HL-60 (cell line): ENCODE data around the gene MLST8.

Source experiments
- GABPA ChIP-seq: IDR thresholded peaks from 2 replicates; pipeline ENCODE4 v1.6.1; 2012; ENCODE audit warnings: low read depth
- TF ChIP-seq, protein P1 (sequence below): IDR thresholded peaks from one replicate; pipeline ENCODE4 v1.5.1; 2011; ENCODE audit warnings: low read length, control low read depth, inconsistent platforms; ENCODE audit not compliant: insufficient read depth

DNA sequence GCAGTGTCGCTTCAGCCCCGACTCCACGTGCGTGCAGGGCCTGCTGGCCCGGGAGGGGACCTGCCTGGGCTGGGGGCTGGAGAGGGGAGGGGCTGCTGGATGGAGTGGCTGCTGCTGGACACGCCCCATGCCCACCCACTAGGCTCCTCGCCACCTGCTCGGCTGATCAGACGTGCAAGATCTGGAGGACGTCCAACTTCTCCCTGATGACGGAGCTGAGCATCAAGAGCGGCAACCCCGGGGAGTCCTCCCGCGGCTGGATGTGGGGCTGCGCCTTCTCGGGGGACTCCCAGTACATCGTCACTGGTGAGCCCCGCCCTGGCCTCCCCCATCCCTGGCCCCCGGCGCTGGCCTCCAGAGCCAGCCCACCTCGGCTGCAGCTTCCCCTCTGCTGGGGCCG lies 3.1 kb downstream of the MLST8 start:
- TF ChIP-seq GABPA: no peak
- TF ChIP-seq, protein P1, sequence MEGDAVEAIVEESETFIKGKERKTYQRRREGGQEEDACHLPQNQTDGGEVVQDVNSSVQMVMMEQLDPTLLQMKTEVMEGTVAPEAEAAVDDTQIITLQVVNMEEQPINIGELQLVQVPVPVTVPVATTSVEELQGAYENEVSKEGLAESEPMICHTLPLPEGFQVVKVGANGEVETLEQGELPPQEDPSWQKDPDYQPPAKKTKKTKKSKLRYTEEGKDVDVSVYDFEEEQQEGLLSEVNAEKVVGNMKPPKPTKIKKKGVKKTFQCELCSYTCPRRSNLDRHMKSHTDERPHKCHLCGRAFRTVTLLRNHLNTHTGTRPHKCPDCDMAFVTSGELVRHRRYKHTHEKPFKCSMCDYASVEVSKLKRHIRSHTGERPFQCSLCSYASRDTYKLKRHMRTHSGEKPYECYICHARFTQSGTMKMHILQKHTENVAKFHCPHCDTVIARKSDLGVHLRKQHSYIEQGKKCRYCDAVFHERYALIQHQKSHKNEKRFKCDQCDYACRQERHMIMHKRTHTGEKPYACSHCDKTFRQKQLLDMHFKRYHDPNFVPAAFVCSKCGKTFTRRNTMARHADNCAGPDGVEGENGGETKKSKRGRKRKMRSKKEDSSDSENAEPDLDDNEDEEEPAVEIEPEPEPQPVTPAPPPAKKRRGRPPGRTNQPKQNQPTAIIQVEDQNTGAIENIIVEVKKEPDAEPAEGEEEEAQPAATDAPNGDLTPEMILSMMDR: no peak
